HepG2 (cell line): ENCODE results near the gene TSR1.

Experiments
- POLR2A ChIP-seq, 2 experiments: IDR thresholded peaks; 2 replicates each; pipeline ENCODE4 v1.6.1; 2011; ENCODE audit warnings: low read depth in 2 of 2, low read length in 2 of 2, mild to moderate bottlenecking in 1 of 2, moderate library complexity in 1 of 2; ENCODE audit not compliant: insufficient read depth in 1 of 2
- SP1 ChIP-seq, 2 experiments: fragments of 450-650 bp in 1 of 2; sonication (generic) in 1 of 2; formaldehyde crosslinking in 1 of 2; IDR thresholded peaks; 2 replicates each; pipeline versions ENCODE4 v1.4.0 to v1.6.1; 2016 to 2020; ENCODE audit warnings: missing genetic modification reagents in 1 of 2
- TAF1 ChIP-seq: sonication (generic); formaldehyde crosslinking; IDR thresholded peaks from 2 replicates; pipeline ENCODE4 v1.4.0; 2020; ENCODE audit warnings: missing genetic modification reagents
- THAP8 ChIP-seq: sonication (generic); formaldehyde crosslinking; IDR thresholded peaks from 2 replicates; pipeline ENCODE4 v1.5.1; 2020; ENCODE audit warnings: missing genetic modification reagents, mild to moderate bottlenecking, borderline replicate concordance
- ZNF670 ChIP-seq: sonication (generic); formaldehyde crosslinking; IDR thresholded peaks from 2 replicates; pipeline ENCODE4 v1.8.0; 2022; ENCODE audit warnings: mild to moderate bottlenecking, missing genetic modification reagents, borderline replicate concordance

GRCh38 chr17:2331303-2331702 lies 5.0 kb downstream of the TSR1 start:
- TF ChIP-seq POLR2A (IDR thresholded peaks at IDR 0.05; ENCODE audit: insufficient read depth in 1 of 2, low read depth in 2 of 2, low read length in 2 of 2) (no peak), TAF1 (CRISPR knock-in tag) (no peak), THAP8 (CRISPR knock-in tag) (no peak), ZNF670 (CRISPR knock-in tag) (no peak), SP1 (IDR thresholded peaks at IDR 0.05) (no peak), SP1 (CRISPR knock-in tag; IDR thresholded peaks at IDR 0.05) (no peak)
